GM12801 (cell line): ENCODE measurements around the gene NOTCH2.
"Not testable (repeated sequence)": the region's sequence is repeated elsewhere in the genome, so short reads cannot be mapped to it uniquely, and the experiment has no call there.

Experiments used
- CTCF ChIP-seq: IDR thresholded peaks from one replicate; pipeline ENCODE4 v1.5.1; 2011; ENCODE audit warnings: control low read depth; ENCODE audit not compliant: insufficient read length; ENCODE audit errors: extremely low read depth

Gene NOTCH2

GRCh38 chr1:120069067-120069919, at the start of gene NOTCH2:
Gene NOTCH2, minus strand, starts transcription at chr1:120069662. Its CDS starts 256 bp downstream, at chr1:120069406.
- not testable (repeated sequence) for TF ChIP-seq CTCF

GRCh38 chr1:119988306-119989062, 81.0 kb downstream of the NOTCH2 start:
- TF ChIP-seq CTCF: no peak

GRCh38 chr1:119987686-119988085, 81.8 kb downstream of the NOTCH2 start:
- TF ChIP-seq CTCF: no peak

GRCh38 chr1:119987112-119987511, 82.3 kb downstream of the NOTCH2 start:
- TF ChIP-seq CTCF: no peak

- TF ChIP-seq CTCF: no peak
Observed at GRCh38 chr1:119986007-119986497, 83.4 kb downstream of the NOTCH2 start.

GRCh38 chr1:119984771-119985170, 84.7 kb downstream of the NOTCH2 start:
- no peak for TF ChIP-seq CTCF
